H7 (cell line): ENCODE data around the gene OSTF1. TPM values are rescaled to one million over a fixed set of nuclear protein-coding genes. Genes with fewer than 3 reads are reported as not detected.

Experiments used
- DNase-seq: peaks from one replicate; pipeline ENCODE4 v3.0.0; 2012
- H3K27me3 ChIP-seq: 2 replicates; pipeline ENCODE4 v1.6.0; 2011; ENCODE audit warnings: mild to moderate bottlenecking, low read length; ENCODE audit not compliant: control insufficient read depth, insufficient read depth
- H3K36me3 ChIP-seq: replicated peaks from 2 replicates; pipeline ENCODE4 v1.5.1; 2011; ENCODE audit warnings: low read length; ENCODE audit not compliant: control insufficient read depth, insufficient read depth
- H3K4me3 ChIP-seq: 2 replicates; pipeline ENCODE4 v1.5.1; 2011; ENCODE audit warnings: low read depth, mild to moderate bottlenecking, control low read depth, low read length, moderate library complexity; ENCODE audit not compliant: insufficient read depth
- total RNA-seq: library from RNA; depleted of rRNA; stranded (reverse); fragments of >200 nt; shearing (Covaris generic); gene quantifications from 2 replicates; pipeline ENCODE4 v1.2.3, GENCODE V29; 2014; rRNA removed

The OSTF1 gene
- total RNA-seq, 1 experiment from 2014 or later: 18.5 TPM

DNA sequence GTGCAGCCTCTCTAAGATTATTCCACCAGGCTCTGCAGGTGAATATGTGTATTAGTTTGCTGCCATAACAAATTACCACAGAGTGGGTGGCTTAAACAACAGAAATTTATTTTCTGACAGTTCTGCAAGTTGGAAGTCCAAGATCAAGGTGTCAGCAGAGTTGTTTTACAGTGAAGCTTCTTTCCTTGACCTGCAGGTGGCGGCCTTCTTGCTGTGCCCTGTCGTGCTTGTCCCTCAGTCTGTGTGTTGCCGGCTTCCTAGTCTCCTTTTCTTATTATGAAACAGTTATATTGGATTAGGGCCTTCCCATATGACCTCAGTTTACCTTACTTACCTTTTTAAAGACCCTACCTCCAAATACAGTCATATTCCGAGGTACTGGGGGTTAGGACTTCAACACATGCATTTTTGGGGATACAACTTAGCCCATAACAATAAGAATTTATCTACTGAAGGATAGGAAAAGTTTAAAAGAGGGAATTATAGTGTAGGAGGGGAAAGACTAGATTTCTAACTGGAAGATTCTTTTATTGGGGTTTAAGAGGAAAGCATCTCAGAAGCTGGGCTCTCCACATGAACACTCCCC lies 97.4 kb downstream of the OSTF1 start:
- peak; percentile 38 for DNase-seq
- no peak overlapping the region for H3K4me3 ChIP-seq
- H3K36me3 ChIP-seq: no peaks in the 10 kb centered on the region

DNA sequence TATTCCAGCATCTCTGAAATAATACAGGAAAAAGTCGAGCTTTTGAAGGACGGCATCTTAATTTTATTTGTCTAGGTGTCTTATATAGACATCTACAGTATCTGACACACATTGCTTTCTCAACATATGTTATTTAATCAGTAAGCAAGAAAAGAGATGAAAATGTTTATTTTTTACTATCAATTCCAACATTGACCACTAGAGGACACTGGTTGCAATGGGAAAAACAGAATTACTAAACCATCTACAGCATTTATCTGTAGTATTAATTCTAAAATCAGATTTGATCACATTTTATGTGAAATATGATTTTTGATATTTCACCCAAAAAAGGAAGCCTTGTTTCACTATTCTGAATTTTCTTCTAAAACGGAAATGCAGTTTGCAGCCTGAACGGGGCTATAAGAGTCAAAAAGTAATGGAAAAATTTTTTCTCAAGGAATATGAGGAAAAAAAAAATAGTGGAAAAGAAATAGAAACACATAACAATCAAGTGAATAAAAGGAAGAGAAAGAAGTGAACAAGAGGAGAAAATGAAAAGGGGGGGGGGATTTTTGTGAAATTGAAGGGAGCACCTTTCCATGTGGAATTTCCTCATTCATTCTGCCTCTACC lies 98.6 kb downstream of the OSTF1 start:
- no peaks in the 10 kb centered on the region for H3K27me3 ChIP-seq
- no peak overlapping the region for H3K4me3 ChIP-seq
- no peak for DNase-seq
- no peaks in the 10 kb centered on the region for H3K36me3 ChIP-seq

More for the DNA sequence above, 97.4 kb downstream of the OSTF1 start:
- no peaks in the 10 kb centered on the region for H3K27me3 ChIP-seq

DNA sequence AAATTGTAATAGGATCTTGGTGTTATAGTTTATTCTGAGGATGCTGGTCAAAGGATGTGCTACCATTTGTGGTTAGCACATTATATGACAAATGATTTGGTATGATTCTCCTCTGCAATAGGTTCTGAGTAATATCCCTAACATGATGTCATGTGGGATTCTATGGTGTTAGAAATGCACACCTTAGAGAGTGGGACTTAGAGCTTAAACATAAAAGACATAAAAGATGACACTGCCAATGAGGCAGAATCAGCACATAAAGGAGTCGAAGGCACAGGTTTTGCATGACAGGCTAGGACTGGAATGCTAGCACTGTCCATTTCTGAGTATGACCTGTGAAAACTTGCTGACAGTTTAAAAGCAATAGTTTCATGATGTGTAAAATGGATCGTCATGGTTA lies 100.4 kb downstream of the OSTF1 start:
- H3K27me3 ChIP-seq: no peaks in the 10 kb centered on the region
- no peak for DNase-seq
- no peaks in the 10 kb centered on the region for H3K36me3 ChIP-seq
- H3K4me3 ChIP-seq: no peak overlapping the region

DNA sequence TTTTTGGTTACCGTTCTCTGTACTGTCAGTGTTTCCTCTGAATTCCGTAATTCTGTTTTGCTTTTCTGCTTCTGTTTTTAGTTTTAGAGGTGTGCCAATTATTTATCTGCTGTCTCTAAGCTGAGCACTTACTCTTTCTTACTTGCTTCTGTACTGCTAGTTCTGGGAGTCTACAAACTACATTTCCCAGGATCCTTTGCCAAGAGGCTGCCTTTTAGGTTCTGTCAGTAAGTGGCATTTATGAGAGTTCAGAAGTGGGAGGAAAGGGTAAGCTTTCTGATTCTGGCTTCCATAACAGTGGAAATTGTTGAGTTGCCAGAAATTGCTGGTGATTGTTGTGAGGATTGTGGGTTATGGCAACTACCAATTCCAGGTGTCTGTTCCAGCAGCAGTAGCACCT lies 102.4 kb downstream of the OSTF1 start:
- Histone ChIP-seq H3K27me3 (no peaks in the 10 kb centered on the region), H3K4me3 (no peak overlapping the region), H3K36me3 (no peaks in the 10 kb centered on the region)
- no peak for DNase-seq

Other genes with a start within 250 kb of the OSTF1 start
- 0.15 and 0.24 TPM in 2 replicates for gene TRPM6, start 200.6 kb upstream of the OSTF1 start, total RNA-seq
- 13.2 and 13.9 TPM in 2 replicates for gene C9orf40, start 135.6 kb upstream of the OSTF1 start, total RNA-seq
- 25.8 and 33.9 TPM in 2 replicates for gene CARNMT1, start 60.2 kb upstream of the OSTF1 start, total RNA-seq
- 12.0 and 13.3 TPM in 2 replicates for gene NMRK1, start 359 bp upstream of the OSTF1 start, total RNA-seq